Tibial nerve (tissue), 4 donors: ENCODE measurements around the gene LRRC4C.

Source experiments
- EP300 ChIP-seq, 2 donors: sonication (generic); formaldehyde crosslinking; IDR thresholded peaks; one replicate each; pipeline ENCODE4 v1.6.1; 2017; ENCODE audit warnings: antibody characterized with exemption in 2 of 2, mild to moderate bottlenecking in 1 of 2
- TF ChIP-seq, protein P1 (sequence below), 5 experiments: fragments of 200-600 bp in 3 of 5; fragments of 450-650 bp in 2 of 5; sonication (generic) in 3 of 5; IDR thresholded peaks; one replicate each; pipeline ENCODE4 v1.5.1; 2016 to 2019; ENCODE audit warnings: antibody characterized with exemption in 5 of 5, mild to moderate bottlenecking in 3 of 5, moderate library complexity in 2 of 5

- TF ChIP-seq EP300 (IDR thresholded peaks at IDR 0.05): no peak
- TF ChIP-seq, protein P1, sequence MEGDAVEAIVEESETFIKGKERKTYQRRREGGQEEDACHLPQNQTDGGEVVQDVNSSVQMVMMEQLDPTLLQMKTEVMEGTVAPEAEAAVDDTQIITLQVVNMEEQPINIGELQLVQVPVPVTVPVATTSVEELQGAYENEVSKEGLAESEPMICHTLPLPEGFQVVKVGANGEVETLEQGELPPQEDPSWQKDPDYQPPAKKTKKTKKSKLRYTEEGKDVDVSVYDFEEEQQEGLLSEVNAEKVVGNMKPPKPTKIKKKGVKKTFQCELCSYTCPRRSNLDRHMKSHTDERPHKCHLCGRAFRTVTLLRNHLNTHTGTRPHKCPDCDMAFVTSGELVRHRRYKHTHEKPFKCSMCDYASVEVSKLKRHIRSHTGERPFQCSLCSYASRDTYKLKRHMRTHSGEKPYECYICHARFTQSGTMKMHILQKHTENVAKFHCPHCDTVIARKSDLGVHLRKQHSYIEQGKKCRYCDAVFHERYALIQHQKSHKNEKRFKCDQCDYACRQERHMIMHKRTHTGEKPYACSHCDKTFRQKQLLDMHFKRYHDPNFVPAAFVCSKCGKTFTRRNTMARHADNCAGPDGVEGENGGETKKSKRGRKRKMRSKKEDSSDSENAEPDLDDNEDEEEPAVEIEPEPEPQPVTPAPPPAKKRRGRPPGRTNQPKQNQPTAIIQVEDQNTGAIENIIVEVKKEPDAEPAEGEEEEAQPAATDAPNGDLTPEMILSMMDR (IDR thresholded peaks at IDR 0.05): no peak
These were observed 340.9 kb downstream of the LRRC4C start for GRCh38 chr11:41118521-41118920.
